GM11168 (cell line): ENCODE data around the gene OR52J3.

Experiments
- in situ Hi-C: fragments of 300-500 bp; cut with MboI; formaldehyde crosslinking; loops from one replicate; pipeline ENCODE4 v1.12.0; 2022; ENCODE audit warnings: low sequenced_read_pairs; ENCODE audit not compliant: unreplicated experiment

The OR52J3 gene

DNA sequence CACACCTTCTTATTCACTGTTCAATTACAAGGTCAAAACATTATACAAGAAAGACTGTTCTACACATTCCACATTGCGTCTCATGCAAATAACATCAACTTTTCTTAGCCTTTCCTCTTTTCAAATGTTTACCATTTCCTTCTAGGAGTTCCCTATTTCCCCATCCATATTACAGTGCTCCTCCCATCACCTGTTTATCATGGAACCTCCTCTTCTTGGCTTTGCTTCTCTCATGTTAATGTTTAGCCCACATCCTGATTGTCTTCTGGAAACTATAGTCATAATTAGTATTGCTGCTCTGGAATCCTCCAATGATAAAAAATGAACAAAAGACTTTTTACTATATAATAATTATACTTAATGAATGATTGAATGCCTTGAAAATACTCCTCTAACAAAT is 44.3 kb downstream of the OR52J3 start:
- in situ Hi-C loops, result no loop called here

DNA sequence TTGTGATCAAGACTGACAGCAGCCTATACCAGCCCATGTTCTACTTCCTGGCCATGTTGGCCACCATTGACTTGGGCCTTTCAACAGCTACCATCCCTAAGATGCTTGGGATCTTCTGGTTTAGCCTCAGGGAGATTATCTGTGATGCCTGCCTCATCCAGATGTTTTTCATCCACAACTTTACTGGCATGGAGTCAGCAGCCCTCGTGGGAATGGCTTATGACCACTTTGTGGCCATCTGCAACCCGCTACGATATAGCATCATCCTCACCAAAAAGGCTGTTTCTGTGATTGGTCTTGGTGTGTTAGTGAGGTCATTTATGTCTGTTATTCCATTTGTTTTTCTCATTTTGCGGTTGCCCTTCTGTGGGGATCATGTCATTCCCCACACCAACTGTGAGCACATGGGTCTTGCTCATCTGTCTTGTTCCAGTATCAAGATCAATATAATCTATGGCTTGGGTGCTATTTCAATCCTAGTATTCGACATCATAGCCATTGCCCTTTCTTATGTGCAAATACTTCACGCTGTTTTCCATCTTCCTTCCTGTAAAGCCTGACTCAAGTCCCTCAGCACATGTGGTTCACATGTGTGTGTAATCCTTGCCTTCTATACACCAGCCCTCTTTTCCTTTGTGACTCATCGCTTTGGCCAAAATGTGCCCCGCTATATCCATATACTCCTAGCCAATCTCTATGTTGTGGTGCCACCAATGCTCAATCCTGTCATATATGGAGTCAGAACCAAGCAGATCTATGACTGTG is 46.7 kb downstream of the OR52J3 start:
- in situ Hi-C loops, result no loop called here

DNA sequence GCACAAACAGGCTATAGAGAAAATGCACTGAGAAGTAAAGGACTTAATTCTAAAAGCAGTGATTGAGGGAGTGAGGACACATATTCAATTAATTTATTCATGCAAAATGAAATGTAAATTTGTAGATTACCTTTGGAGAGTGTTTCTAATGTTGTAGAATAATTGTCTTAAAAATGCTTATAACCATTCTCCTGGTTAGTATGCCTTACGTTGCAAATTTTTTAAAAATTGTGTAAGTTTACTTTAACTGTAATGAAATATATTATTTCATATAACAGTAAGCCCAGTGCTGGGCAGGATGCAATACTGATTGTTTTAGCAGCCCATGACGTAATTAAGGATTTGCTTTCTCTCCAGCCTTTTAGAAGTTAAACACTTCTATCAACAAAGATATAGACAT is 49.7 kb downstream of the OR52J3 start:
- in situ Hi-C loops, result no loop called here
